Measurements from ENCODE around the gene GADD45B. TPM values are rescaled to one million over a fixed set of nuclear protein-coding genes. Genes with fewer than 3 reads are reported as not detected.

Gene GADD45B
- total RNA-seq, 1 experiment from 2014 or later, result 16.4 TPM

DNA sequence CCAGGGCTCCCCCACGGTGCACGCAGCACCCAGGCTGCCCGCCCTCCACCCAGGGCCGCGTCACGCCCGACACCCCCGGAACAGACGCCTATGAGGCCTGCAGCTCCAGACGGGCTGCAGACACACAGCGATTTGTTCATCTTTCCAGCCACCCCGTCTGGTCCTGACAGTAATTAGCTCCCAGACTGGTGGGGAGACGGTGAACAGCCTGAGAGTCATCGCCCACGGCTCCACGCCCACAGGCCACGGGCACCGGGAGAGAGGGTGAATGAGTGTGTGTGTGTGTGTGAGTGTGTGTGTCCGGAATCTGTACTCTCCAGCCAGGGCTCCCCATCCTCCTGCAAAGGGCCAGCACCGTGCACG lies 18.1 kb downstream of the GADD45B start:
- no peaks in the 10 kb centered on the region for H3K9me3 ChIP-seq (ENCODE audit: low read depth, low read length, poor library complexity, severe bottlenecking)
- H3K4me3 ChIP-seq (ENCODE audit: low read depth, low read length, poor library complexity, severe bottlenecking), result peak overlapping the region; percentile 54
- H3K27me3 ChIP-seq (replicated peaks; ENCODE audit: insufficient read depth, low read depth, low read length, poor library complexity), result peaks cover 5% of the 10 kb centered on the region
- intact Hi-C loops (cut with micrococcal nuclease; ENCODE audit: unreplicated experiment), result no loop called here
- ChIA-PET CTCF (no interaction called here), POLR2A (ENCODE audit: low non-redundant PET) (no interaction called here)
- peaks cover 6% of the 10 kb centered on the region for H3K4me1 ChIP-seq (ENCODE audit: insufficient read depth, low read length, poor library complexity, severe bottlenecking)
- no peaks in the 10 kb centered on the region for H3K36me3 ChIP-seq (ENCODE audit: insufficient read depth, low read length, poor library complexity, severe bottlenecking)
- TF ChIP-seq, protein P1, sequence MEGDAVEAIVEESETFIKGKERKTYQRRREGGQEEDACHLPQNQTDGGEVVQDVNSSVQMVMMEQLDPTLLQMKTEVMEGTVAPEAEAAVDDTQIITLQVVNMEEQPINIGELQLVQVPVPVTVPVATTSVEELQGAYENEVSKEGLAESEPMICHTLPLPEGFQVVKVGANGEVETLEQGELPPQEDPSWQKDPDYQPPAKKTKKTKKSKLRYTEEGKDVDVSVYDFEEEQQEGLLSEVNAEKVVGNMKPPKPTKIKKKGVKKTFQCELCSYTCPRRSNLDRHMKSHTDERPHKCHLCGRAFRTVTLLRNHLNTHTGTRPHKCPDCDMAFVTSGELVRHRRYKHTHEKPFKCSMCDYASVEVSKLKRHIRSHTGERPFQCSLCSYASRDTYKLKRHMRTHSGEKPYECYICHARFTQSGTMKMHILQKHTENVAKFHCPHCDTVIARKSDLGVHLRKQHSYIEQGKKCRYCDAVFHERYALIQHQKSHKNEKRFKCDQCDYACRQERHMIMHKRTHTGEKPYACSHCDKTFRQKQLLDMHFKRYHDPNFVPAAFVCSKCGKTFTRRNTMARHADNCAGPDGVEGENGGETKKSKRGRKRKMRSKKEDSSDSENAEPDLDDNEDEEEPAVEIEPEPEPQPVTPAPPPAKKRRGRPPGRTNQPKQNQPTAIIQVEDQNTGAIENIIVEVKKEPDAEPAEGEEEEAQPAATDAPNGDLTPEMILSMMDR (conservative IDR thresholded peaks at IDR 0.05; ENCODE audit: low read depth, low read length), result no peak
- no peak for TF ChIP-seq EZH2 (IDR thresholded peaks at IDR 0.05; ENCODE audit: borderline replicate concordance, low read depth, low read length, poor library complexity, severe bottlenecking)
- no peak overlapping the region for H3K27ac ChIP-seq (ENCODE audit: low read depth, low read length, poor library complexity, severe bottlenecking)
- BruUV-seq (replicated peaks), result no TSS peak
- peak; percentile 33 for DNase-seq (ENCODE audit: low spot score)

DNA sequence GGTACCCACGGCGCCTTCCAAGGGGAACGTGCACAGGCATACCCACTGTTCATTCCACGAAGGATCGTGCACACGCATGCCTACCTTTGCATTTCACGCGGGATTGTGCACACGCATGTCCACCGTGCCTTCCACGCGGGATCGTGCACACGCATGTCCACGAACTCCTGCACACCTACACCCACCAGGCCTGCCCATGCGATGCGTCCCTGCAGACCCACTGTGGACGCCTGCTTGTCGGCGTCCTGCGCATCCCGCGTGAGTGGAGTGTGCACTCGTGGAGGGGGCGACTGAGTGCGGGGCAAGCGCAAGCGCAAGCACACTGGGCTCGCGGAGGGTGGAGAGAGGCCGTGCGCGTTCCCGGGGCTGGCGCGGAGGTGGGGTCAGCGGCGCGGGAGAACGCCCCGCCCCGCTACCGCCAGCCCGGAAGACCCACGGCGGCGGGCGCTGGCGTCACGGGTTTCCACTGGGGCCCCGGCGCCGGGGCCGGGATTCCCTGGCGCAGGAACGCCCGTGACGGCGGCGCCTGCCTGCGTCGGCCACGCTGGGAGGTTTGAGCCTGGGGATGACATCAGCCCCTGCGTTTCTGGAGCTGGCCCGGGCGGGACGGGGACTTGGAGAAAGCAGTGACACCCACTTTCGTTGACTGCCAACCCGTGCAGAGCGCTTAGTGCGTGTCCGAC lies 18.7 kb downstream of the GADD45B start:
- DNase-seq (ENCODE audit: low spot score), result peak; percentile 78
- BruUV-seq (replicated peaks), result no TSS peak
- peaks cover 6% of the 10 kb centered on the region for H3K4me1 ChIP-seq (ENCODE audit: insufficient read depth, low read length, poor library complexity, severe bottlenecking)
- TF ChIP-seq, protein P1 (conservative IDR thresholded peaks at IDR 0.05; ENCODE audit: low read depth, low read length), result no peak
- POLR2A ChIA-PET (ENCODE audit: low non-redundant PET), result interaction anchor here (0.7 kb wide), 1 partner anchor 24 kb away, joined by 3 read pairs; no protein-coding TSS in a partner anchor
- CTCF ChIA-PET, result no interaction called here
- H3K9me3 ChIP-seq (ENCODE audit: low read depth, low read length, poor library complexity, severe bottlenecking), result no peaks in the 10 kb centered on the region
- H3K36me3 ChIP-seq (ENCODE audit: insufficient read depth, low read length, poor library complexity, severe bottlenecking), result no peaks in the 10 kb centered on the region
- H3K4me3 ChIP-seq (ENCODE audit: low read depth, low read length, poor library complexity, severe bottlenecking), result peak overlapping the region; percentile 54
- peak overlapping the region; percentile 68 for H3K27ac ChIP-seq (ENCODE audit: low read depth, low read length, poor library complexity, severe bottlenecking)
- intact Hi-C loops (cut with micrococcal nuclease; ENCODE audit: unreplicated experiment), result no loop called here
- H3K27me3 ChIP-seq (replicated peaks; ENCODE audit: insufficient read depth, low read depth, low read length, poor library complexity), result peaks cover 2% of the 10 kb centered on the region

DNA sequence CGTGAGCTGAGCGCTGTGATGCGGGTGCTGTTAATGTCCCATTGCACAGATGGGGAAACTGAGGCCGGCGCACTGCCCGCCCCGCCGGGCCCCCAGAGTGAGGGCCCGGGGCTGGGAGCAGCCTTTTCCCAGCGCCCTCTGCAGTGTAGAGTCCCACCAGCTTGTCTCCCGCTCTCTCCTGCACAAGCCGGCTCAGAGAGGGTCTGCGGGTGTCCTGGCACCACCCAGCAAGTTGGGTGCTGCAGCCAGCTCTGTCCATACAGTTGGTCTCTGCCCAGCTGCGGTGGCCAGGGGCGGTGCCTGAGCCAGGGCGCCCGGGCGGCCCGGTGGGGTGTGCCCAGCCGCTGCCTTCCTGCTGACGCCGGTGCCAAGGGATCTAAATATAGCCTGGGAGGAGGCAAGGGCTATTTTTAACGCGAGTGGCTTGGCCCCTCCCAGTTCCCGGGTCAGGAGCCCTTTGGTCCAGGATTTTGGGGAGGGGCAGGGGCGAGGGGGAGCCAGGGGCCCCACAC lies 19.3 kb downstream of the GADD45B start:
- Histone ChIP-seq H3K27ac (ENCODE audit: low read depth, low read length, poor library complexity, severe bottlenecking) (peak overlapping the region; percentile 68), H3K36me3 (ENCODE audit: insufficient read depth, low read length, poor library complexity, severe bottlenecking) (no peaks in the 10 kb centered on the region), H3K4me3 (ENCODE audit: low read depth, low read length, poor library complexity, severe bottlenecking) (peak overlapping the region; percentile 54), H3K27me3 (replicated peaks; ENCODE audit: insufficient read depth, low read depth, low read length, poor library complexity) (no peaks in the 10 kb centered on the region), H3K9me3 (ENCODE audit: low read depth, low read length, poor library complexity, severe bottlenecking) (no peaks in the 10 kb centered on the region), H3K4me1 (ENCODE audit: insufficient read depth, low read length, poor library complexity, severe bottlenecking) (peaks cover 6% of the 10 kb centered on the region)
- ChIA-PET POLR2A (ENCODE audit: low non-redundant PET) (interaction anchor here (0.7 kb wide), 1 partner anchor 24 kb away, joined by 3 read pairs; no protein-coding TSS in a partner anchor), CTCF (no interaction called here)
- intact Hi-C loops (cut with micrococcal nuclease; ENCODE audit: unreplicated experiment), result no loop called here
- no peak for TF ChIP-seq EZH2 (IDR thresholded peaks at IDR 0.05; ENCODE audit: borderline replicate concordance, low read depth, low read length, poor library complexity, severe bottlenecking)
- TF ChIP-seq, protein P1 (conservative IDR thresholded peaks at IDR 0.05; ENCODE audit: low read depth, low read length), result no peak
- BruUV-seq (replicated peaks), result no TSS peak
- DNase-seq (ENCODE audit: low spot score), result no peak

Data from A673 (cell line).